NB4 (cell line): Measurements from ENCODE around the gene CASKIN2.

Experiments used
- CTCF ChIP-seq: IDR thresholded peaks from one replicate; pipeline ENCODE4 v1.5.1; 2012; ENCODE audit warnings: low read depth, low read length
- MAX ChIP-seq: IDR thresholded peaks from 2 replicates; pipeline ENCODE4 v1.6.1; 2011; ENCODE audit warnings: low read depth, low read length

- TF ChIP-seq CTCF (no peak), MAX (no peak)
Measured at GRCh38 chr17:75489511-75489955, 25.8 kb downstream of the CASKIN2 start.
